ENCODE measurements around the gene C2orf76. TPM values are rescaled to one million over a fixed set of nuclear protein-coding genes. Genes with fewer than 3 reads are reported as not detected.

The C2orf76 gene
- polyA plus RNA-seq, 4 donors: 11.0 to 13.5 (median 12.2) TPM

GRCh38 chr2:119293900-119294299, 72.7 kb downstream of the C2orf76 start:
- Histone ChIP-seq H3K9me3 (ENCODE audit: control insufficient read depth in 2 of 2, insufficient read depth in 1 of 2, low read depth in 1 of 2, low read length in 1 of 2) (no peaks in the 10 kb centered on the region), H3K27ac (ENCODE audit: low read depth in 1 of 3, low read length in 2 of 3) (no peak overlapping the region), H3K4me3 (ENCODE audit: low read depth in 1 of 3, low read length in 3 of 3) (no peak overlapping the region), H3K36me3 (ENCODE audit: control insufficient read depth in 3 of 3, insufficient read depth in 2 of 3, low read depth in 1 of 3, low read length in 3 of 3) (peaks cover 0 to 2% (median 0%) of the 10 kb centered on the region in 3 donors), H3K27me3 (ENCODE audit: control insufficient read depth in 3 of 3, insufficient read depth in 3 of 3, low read length in 3 of 3) (no peaks in the 10 kb centered on the region), H3K4me1 (ENCODE audit: control insufficient read depth in 3 of 3, insufficient read depth in 2 of 3, low read depth in 1 of 3, low read length in 2 of 3) (no peaks in the 10 kb centered on the region)
- FAIRE-seq (no peak), DNase-seq (no peak)
- WGBS, 3 donors: 74 to 85% (median 80%) methylated on average over 7 of the region's 7 CpGs

GRCh38 chr2:119293254-119293653, 73.4 kb downstream of the C2orf76 start:
- Histone ChIP-seq H3K27ac (ENCODE audit: low read depth in 1 of 3, low read length in 2 of 3) (no peak overlapping the region), H3K4me3 (ENCODE audit: low read depth in 1 of 3, low read length in 3 of 3) (no peak overlapping the region), H3K4me1 (ENCODE audit: control insufficient read depth in 3 of 3, insufficient read depth in 2 of 3, low read depth in 1 of 3, low read length in 2 of 3) (no peaks in the 10 kb centered on the region), H3K9me3 (ENCODE audit: control insufficient read depth in 2 of 2, insufficient read depth in 1 of 2, low read depth in 1 of 2, low read length in 1 of 2) (no peaks in the 10 kb centered on the region), H3K27me3 (ENCODE audit: control insufficient read depth in 3 of 3, insufficient read depth in 3 of 3, low read length in 3 of 3) (no peaks in the 10 kb centered on the region), H3K36me3 (ENCODE audit: control insufficient read depth in 3 of 3, insufficient read depth in 2 of 3, low read depth in 1 of 3, low read length in 3 of 3) (peaks cover 0 to 2% (median 0%) of the 10 kb centered on the region in 3 donors)
- no peak for DNase-seq
- 81 to 93% (median 91%) methylated on average over 2 of the region's 2 CpGs for WGBS, 3 donors
- no peak for FAIRE-seq

GRCh38 chr2:119292226-119292625, 74.4 kb downstream of the C2orf76 start:
- H3K9me3 ChIP-seq (ENCODE audit: control insufficient read depth in 2 of 2, insufficient read depth in 1 of 2, low read depth in 1 of 2, low read length in 1 of 2): no peaks in the 10 kb centered on the region
- H3K36me3 ChIP-seq (ENCODE audit: control insufficient read depth in 3 of 3, insufficient read depth in 2 of 3, low read depth in 1 of 3, low read length in 3 of 3): peaks cover 0 to 2% (median 0%) of the 10 kb centered on the region in 3 donors
- H3K4me1 ChIP-seq (ENCODE audit: control insufficient read depth in 3 of 3, insufficient read depth in 2 of 3, low read depth in 1 of 3, low read length in 2 of 3): no peaks in the 10 kb centered on the region
- no peak overlapping the region for H3K27ac ChIP-seq (ENCODE audit: low read depth in 1 of 3, low read length in 2 of 3)
- 58 to 77% (median 63%) methylated on average over 8 of the region's 8 CpGs for WGBS, 3 donors
- no peak overlapping the region for H3K4me3 ChIP-seq (ENCODE audit: low read depth in 1 of 3, low read length in 3 of 3)
- H3K27me3 ChIP-seq (ENCODE audit: control insufficient read depth in 3 of 3, insufficient read depth in 3 of 3, low read length in 3 of 3): no peaks in the 10 kb centered on the region
- DNase-seq: no peak
- FAIRE-seq: no peak

- no peak for DNase-seq
- no peak overlapping the region for H3K27ac ChIP-seq (ENCODE audit: low read depth in 1 of 3, low read length in 2 of 3)
- no peaks in the 10 kb centered on the region for H3K27me3 ChIP-seq (ENCODE audit: control insufficient read depth in 3 of 3, insufficient read depth in 3 of 3, low read length in 3 of 3)
- H3K4me3 ChIP-seq (ENCODE audit: low read depth in 1 of 3, low read length in 3 of 3): no peak overlapping the region
- WGBS, 3 donors: 90 to 92% (median 90%) methylated on average over 8 of the region's 8 CpGs
- H3K4me1 ChIP-seq (ENCODE audit: control insufficient read depth in 3 of 3, insufficient read depth in 2 of 3, low read depth in 1 of 3, low read length in 2 of 3): no peaks in the 10 kb centered on the region
- peaks cover 0 to 2% (median 0%) of the 10 kb centered on the region in 3 donors for H3K36me3 ChIP-seq (ENCODE audit: control insufficient read depth in 3 of 3, insufficient read depth in 2 of 3, low read depth in 1 of 3, low read length in 3 of 3)
- no peak for FAIRE-seq
- H3K9me3 ChIP-seq (ENCODE audit: control insufficient read depth in 2 of 2, insufficient read depth in 1 of 2, low read depth in 1 of 2, low read length in 1 of 2): no peaks in the 10 kb centered on the region
These were observed 75.0 kb downstream of the C2orf76 start for GRCh38 chr2:119291588-119292167.

- 25 to 65% (median 41%) methylated on average over 15 of the region's 15 CpGs for WGBS, 3 donors
- DNase-seq (peak; percentile 85 to 86), FAIRE-seq (no peak)
- Histone ChIP-seq H3K4me1 (ENCODE audit: control insufficient read depth in 3 of 3, insufficient read depth in 2 of 3, low read depth in 1 of 3, low read length in 2 of 3) (no peaks in the 10 kb centered on the region), H3K27me3 (ENCODE audit: control insufficient read depth in 3 of 3, insufficient read depth in 3 of 3, low read length in 3 of 3) (no peaks in the 10 kb centered on the region), H3K4me3 (ENCODE audit: low read depth in 1 of 3, low read length in 3 of 3) (no peak overlapping the region), H3K36me3 (ENCODE audit: control insufficient read depth in 3 of 3, insufficient read depth in 2 of 3, low read depth in 1 of 3, low read length in 3 of 3) (peaks cover 0 to 2% (median 0%) of the 10 kb centered on the region in 3 donors), H3K9me3 (ENCODE audit: control insufficient read depth in 2 of 2, insufficient read depth in 1 of 2, low read depth in 1 of 2, low read length in 1 of 2) (no peaks in the 10 kb centered on the region), H3K27ac (ENCODE audit: low read depth in 1 of 3, low read length in 2 of 3) (no peak overlapping the region)
These were observed 75.6 kb downstream of the C2orf76 start for GRCh38 chr2:119290859-119291587.

GRCh38 chr2:119289642-119290041, 77.0 kb downstream of the C2orf76 start:
- H3K27me3 ChIP-seq (ENCODE audit: control insufficient read depth in 3 of 3, insufficient read depth in 3 of 3, low read length in 3 of 3): no peaks in the 10 kb centered on the region

GRCh38 chr2:119289093-119289492, 77.5 kb downstream of the C2orf76 start:
- FAIRE-seq (no peak), DNase-seq (no peak)
- Histone ChIP-seq H3K27ac (ENCODE audit: low read depth in 1 of 3, low read length in 2 of 3) (no peak overlapping the region), H3K9me3 (ENCODE audit: control insufficient read depth in 2 of 2, insufficient read depth in 1 of 2, low read depth in 1 of 2, low read length in 1 of 2) (no peaks in the 10 kb centered on the region), H3K4me3 (ENCODE audit: low read depth in 1 of 3, low read length in 3 of 3) (no peak overlapping the region), H3K36me3 (ENCODE audit: control insufficient read depth in 3 of 3, insufficient read depth in 2 of 3, low read depth in 1 of 3, low read length in 3 of 3) (no peaks in the 10 kb centered on the region), H3K4me1 (ENCODE audit: control insufficient read depth in 3 of 3, insufficient read depth in 2 of 3, low read depth in 1 of 3, low read length in 2 of 3) (no peaks in the 10 kb centered on the region), H3K27me3 (ENCODE audit: control insufficient read depth in 3 of 3, insufficient read depth in 3 of 3, low read length in 3 of 3) (no peaks in the 10 kb centered on the region)
- WGBS, 3 donors: 71 to 92% (median 75%) methylated on average over 11 of the region's 11 CpGs

More at GRCh38 chr2:119289642-119290041, 77.0 kb downstream of the C2orf76 start:
- DNase-seq (no peak), FAIRE-seq (no peak)
- peaks cover 0 to 2% (median 0%) of the 10 kb centered on the region in 3 donors for H3K36me3 ChIP-seq (ENCODE audit: control insufficient read depth in 3 of 3, insufficient read depth in 2 of 3, low read depth in 1 of 3, low read length in 3 of 3)
- no peaks in the 10 kb centered on the region for H3K4me1 ChIP-seq (ENCODE audit: control insufficient read depth in 3 of 3, insufficient read depth in 2 of 3, low read depth in 1 of 3, low read length in 2 of 3)
- 89 to 94% (median 91%) methylated on average over 6 of the region's 6 CpGs for WGBS, 3 donors
- no peak overlapping the region for H3K27ac ChIP-seq (ENCODE audit: low read depth in 1 of 3, low read length in 2 of 3)
- no peaks in the 10 kb centered on the region for H3K9me3 ChIP-seq (ENCODE audit: control insufficient read depth in 2 of 2, insufficient read depth in 1 of 2, low read depth in 1 of 2, low read length in 1 of 2)
- no peak overlapping the region for H3K4me3 ChIP-seq (ENCODE audit: low read depth in 1 of 3, low read length in 3 of 3)

GRCh38 chr2:119288576-119288975, 78.1 kb downstream of the C2orf76 start:
- Histone ChIP-seq H3K27ac (ENCODE audit: low read depth in 1 of 3, low read length in 2 of 3) (no peak overlapping the region), H3K36me3 (ENCODE audit: control insufficient read depth in 3 of 3, insufficient read depth in 2 of 3, low read depth in 1 of 3, low read length in 3 of 3) (no peaks in the 10 kb centered on the region), H3K4me3 (ENCODE audit: low read depth in 1 of 3, low read length in 3 of 3) (no peak overlapping the region), H3K4me1 (ENCODE audit: control insufficient read depth in 3 of 3, insufficient read depth in 2 of 3, low read depth in 1 of 3, low read length in 2 of 3) (no peaks in the 10 kb centered on the region), H3K27me3 (ENCODE audit: control insufficient read depth in 3 of 3, insufficient read depth in 3 of 3, low read length in 3 of 3) (no peaks in the 10 kb centered on the region), H3K9me3 (ENCODE audit: control insufficient read depth in 2 of 2, insufficient read depth in 1 of 2, low read depth in 1 of 2, low read length in 1 of 2) (no peaks in the 10 kb centered on the region)
- WGBS, 3 donors: 81 to 88% (median 83%) methylated on average over 6 of the region's 6 CpGs
- DNase-seq (no peak), FAIRE-seq (no peak)

All from small intestine (tissue), 7 donors.